ENCODE data around the gene COL9A1. TPM values are rescaled to one million over a fixed set of nuclear protein-coding genes. Genes with fewer than 3 reads are reported as not detected.

The COL9A1 gene
- total RNA-seq, 1 donor from 2014 or later, result 1.7 TPM

- TF ChIP-seq CTCF (IDR thresholded peaks at IDR 0.05) (no peak), POLR2A (IDR thresholded peaks at IDR 0.05) (no peak), POLR2AphosphoS5 (IDR thresholded peaks at IDR 0.05; ENCODE audit: insufficient read depth in 1 of 2, low read depth in 1 of 2) (no peak)
- intact Hi-C loops (cut with DNase I), result no loop called here
- Histone ChIP-seq H3K4me1 (peaks cover 5% of the 10 kb centered on the region), H3K9me3 (no peaks in the 10 kb centered on the region), H3K4me3 (no peak overlapping the region), H3K36me3 (no peaks in the 10 kb centered on the region), H3K27ac (no peak overlapping the region), H3K27me3 (no peaks in the 10 kb centered on the region)
- DNase-seq (ENCODE audit: extremely low spot score in 2 of 2), result no peak
Measured at GRCh38 chr6:70216767-70217166, 86.1 kb downstream of the COL9A1 start.

- Histone ChIP-seq H3K36me3 (no peaks in the 10 kb centered on the region), H3K27ac (no peak overlapping the region), H3K27me3 (no peaks in the 10 kb centered on the region), H3K4me3 (no peak overlapping the region), H3K9me3 (no peaks in the 10 kb centered on the region), H3K4me1 (no peaks in the 10 kb centered on the region)
- intact Hi-C loops (cut with DNase I), result no loop called here
- DNase-seq (ENCODE audit: extremely low spot score in 2 of 2), result no peak
- no peak for TF ChIP-seq CTCF (IDR thresholded peaks at IDR 0.05)
Measured at GRCh38 chr6:70215460-70216108, 87.3 kb downstream of the COL9A1 start.

GRCh38 chr6:70210462-70210861, 92.4 kb downstream of the COL9A1 start:
- Histone ChIP-seq H3K27me3 (no peaks in the 10 kb centered on the region), H3K27ac (no peak overlapping the region), H3K9me3 (no peaks in the 10 kb centered on the region), H3K4me3 (no peak overlapping the region), H3K36me3 (no peaks in the 10 kb centered on the region), H3K4me1 (no peaks in the 10 kb centered on the region)
- DNase-seq (ENCODE audit: extremely low spot score in 2 of 2), result no peak
- TF ChIP-seq CTCF (IDR thresholded peaks at IDR 0.05), result no peak
- TF ChIP-seq POLR2AphosphoS5 (IDR thresholded peaks at IDR 0.05; ENCODE audit: insufficient read depth in 1 of 2, low read depth in 1 of 2), result no peak
- TF ChIP-seq POLR2A (IDR thresholded peaks at IDR 0.05), result no peak
- intact Hi-C loops (cut with DNase I), result no loop called here

- Histone ChIP-seq H3K27ac (no peak overlapping the region), H3K27me3 (no peaks in the 10 kb centered on the region), H3K36me3 (no peaks in the 10 kb centered on the region), H3K9me3 (no peaks in the 10 kb centered on the region), H3K4me1 (no peaks in the 10 kb centered on the region), H3K4me3 (no peak overlapping the region)
- intact Hi-C loops (cut with DNase I), result no loop called here
- no peak for DNase-seq (ENCODE audit: extremely low spot score in 2 of 2)
- TF ChIP-seq POLR2A (IDR thresholded peaks at IDR 0.05), result no peak
- no peak for TF ChIP-seq POLR2AphosphoS5 (IDR thresholded peaks at IDR 0.05; ENCODE audit: insufficient read depth in 1 of 2, low read depth in 1 of 2)
- TF ChIP-seq CTCF (IDR thresholded peaks at IDR 0.05), result no peak
Measured at GRCh38 chr6:70208235-70208790, 94.6 kb downstream of the COL9A1 start.

GRCh38 chr6:70198785-70199184, 104.1 kb downstream of the COL9A1 start:
- TF ChIP-seq POLR2A (IDR thresholded peaks at IDR 0.05), result no peak
- TF ChIP-seq POLR2AphosphoS5 (IDR thresholded peaks at IDR 0.05; ENCODE audit: insufficient read depth in 1 of 2, low read depth in 1 of 2), result no peak
- no peak for TF ChIP-seq CTCF (IDR thresholded peaks at IDR 0.05)

More at GRCh38 chr6:70198785-70199184, 104.1 kb downstream of the COL9A1 start:
- intact Hi-C loops (cut with DNase I), result no loop called here
- no peak for DNase-seq (ENCODE audit: extremely low spot score in 2 of 2)
- Histone ChIP-seq H3K27me3 (no peaks in the 10 kb centered on the region), H3K4me1 (no peaks in the 10 kb centered on the region), H3K27ac (no peak overlapping the region), H3K4me3 (no peak overlapping the region), H3K36me3 (no peaks in the 10 kb centered on the region), H3K9me3 (no peaks in the 10 kb centered on the region)
